ENCODE data around the gene FDXACB1.

The FDXACB1 gene

DNA sequence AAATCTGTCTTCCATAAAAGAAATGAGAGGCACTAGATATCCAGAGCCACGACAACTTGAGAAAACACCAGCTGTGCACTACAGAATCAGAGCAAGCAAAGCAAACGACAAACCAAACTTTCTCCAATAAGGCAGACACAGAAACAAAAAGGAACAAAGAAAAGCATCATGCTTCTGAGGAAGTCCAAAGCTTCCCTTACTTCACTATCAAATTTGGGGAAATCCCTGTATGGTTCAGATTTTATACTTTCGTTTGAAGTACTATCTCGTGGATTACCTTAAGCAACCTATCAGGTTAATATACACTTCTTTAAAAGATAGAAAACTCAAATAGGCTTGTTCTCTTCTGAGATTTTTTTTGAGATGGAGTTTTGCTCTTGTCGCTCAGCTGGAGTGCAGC is 35.3 kb downstream of the FDXACB1 start:
- no peaks in the 10 kb centered on the region for H3K9me3 ChIP-seq (ENCODE audit: control insufficient read depth, low read length)
- no peak overlapping the region for H3K27ac ChIP-seq (ENCODE audit: low read depth, low read length, severe bottlenecking)
- H3K36me3 ChIP-seq (ENCODE audit: control insufficient read depth, insufficient read depth, low read length), result peaks cover 25% of the 10 kb centered on the region
- H3K4me3 ChIP-seq (ENCODE audit: extremely low read depth, insufficient read depth, low read length, poor library complexity, severe bottlenecking), result no peak overlapping the region
- WGBS, 2 experiments (ENCODE audit: insufficient coverage in 2 of 2), result 73 to 100% methylated on average over 2 to 3 of the region's 5 CpGs
- H3K4me1 ChIP-seq (ENCODE audit: control insufficient read depth, insufficient read depth, low read length, poor library complexity, severe bottlenecking), result peaks cover 24% of the 10 kb centered on the region

DNA sequence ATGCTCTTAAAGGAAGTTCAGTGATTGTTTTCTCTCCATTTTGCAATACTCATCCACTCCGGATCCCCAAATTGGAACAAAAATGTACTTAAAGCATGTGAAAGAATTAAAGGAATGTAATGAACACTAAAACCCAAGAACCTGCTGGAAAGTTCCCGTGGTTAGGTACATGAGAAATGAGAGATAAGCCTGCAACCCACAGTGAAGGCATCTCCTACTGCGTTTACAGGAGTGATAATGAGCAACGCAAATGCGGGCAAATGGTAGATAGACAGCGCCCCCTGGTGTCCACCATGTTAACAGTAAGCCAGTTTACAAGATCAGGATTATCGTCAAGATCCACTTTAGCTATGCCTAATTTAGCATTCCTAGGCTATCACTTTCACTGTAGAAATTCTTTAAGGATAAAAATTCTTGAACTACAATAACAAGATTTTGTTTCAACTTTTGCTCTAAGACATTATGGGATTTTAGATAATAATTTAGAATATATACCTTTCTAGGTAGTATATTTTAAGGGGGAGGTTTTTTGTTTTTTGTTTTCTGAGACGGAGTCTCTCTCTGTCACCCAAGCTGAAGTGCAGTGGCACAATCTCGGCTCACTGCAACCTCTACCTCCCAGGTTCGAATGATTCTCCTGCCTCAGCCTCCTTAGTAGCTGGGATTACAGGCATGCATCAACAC is 37.5 kb downstream of the FDXACB1 start:
- Histone ChIP-seq H3K4me3 (ENCODE audit: extremely low read depth, insufficient read depth, low read length, poor library complexity, severe bottlenecking) (no peak overlapping the region), H3K36me3 (ENCODE audit: control insufficient read depth, insufficient read depth, low read length) (peaks cover 32% of the 10 kb centered on the region), H3K9me3 (ENCODE audit: control insufficient read depth, low read length) (no peaks in the 10 kb centered on the region), H3K27ac (ENCODE audit: low read depth, low read length, severe bottlenecking) (no peak overlapping the region), H3K4me1 (ENCODE audit: control insufficient read depth, insufficient read depth, low read length, poor library complexity, severe bottlenecking) (peaks cover 10% of the 10 kb centered on the region)
- WGBS, 2 experiments (ENCODE audit: insufficient coverage in 2 of 2), result 0 to 8% methylated on average over 4 to 6 of the region's 10 CpGs

DNA sequence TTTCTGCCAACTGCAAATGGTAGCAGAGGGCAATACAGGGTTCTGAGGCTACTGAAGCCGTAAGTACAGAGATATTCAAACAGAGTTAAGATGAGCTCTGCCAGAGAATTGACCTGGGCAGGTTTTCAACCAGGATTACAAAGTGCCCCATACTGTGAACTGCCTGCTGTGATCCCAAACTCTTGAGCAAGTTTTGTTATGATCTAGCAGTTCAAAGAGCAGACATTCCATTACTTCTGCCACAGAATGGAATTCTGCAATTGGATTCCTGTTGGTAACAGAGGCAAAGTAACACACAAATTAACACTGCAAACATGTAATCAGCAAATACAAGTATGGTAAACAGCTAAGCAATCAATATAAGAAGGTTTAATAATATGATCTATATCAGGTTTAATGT is 38.8 kb downstream of the FDXACB1 start:
- 50 to 64% methylated on average over 1 of the region's 1 CpG for WGBS, 2 experiments (ENCODE audit: insufficient coverage in 2 of 2)
- Histone ChIP-seq H3K27ac (ENCODE audit: low read depth, low read length, severe bottlenecking) (no peak overlapping the region), H3K4me1 (ENCODE audit: control insufficient read depth, insufficient read depth, low read length, poor library complexity, severe bottlenecking) (no peaks in the 10 kb centered on the region), H3K36me3 (ENCODE audit: control insufficient read depth, insufficient read depth, low read length) (peaks cover 36% of the 10 kb centered on the region), H3K4me3 (ENCODE audit: extremely low read depth, insufficient read depth, low read length, poor library complexity, severe bottlenecking) (no peak overlapping the region), H3K9me3 (ENCODE audit: control insufficient read depth, low read length) (no peaks in the 10 kb centered on the region)

DNA sequence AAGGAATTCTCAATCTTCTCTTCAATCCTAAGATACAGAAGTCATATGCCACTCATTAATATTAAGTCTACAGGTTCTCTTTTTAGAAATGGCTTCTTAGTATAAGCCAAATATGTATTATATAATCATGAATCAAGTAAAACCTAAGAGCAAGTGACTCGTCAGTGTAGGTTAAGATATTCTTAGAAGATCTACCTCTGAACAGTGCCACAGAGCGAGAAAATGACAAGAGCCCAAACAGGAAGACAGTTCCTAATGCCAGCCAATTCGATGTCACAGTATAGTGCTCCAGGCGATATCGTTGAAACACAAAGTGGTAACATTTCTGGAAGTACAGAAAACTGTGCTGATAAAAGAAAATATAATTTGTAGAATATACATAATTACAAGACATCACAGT is 40.9 kb downstream of the FDXACB1 start:
- 97 to 100% methylated on average over 3 to 4 of the region's 5 CpGs for WGBS, 2 experiments (ENCODE audit: insufficient coverage in 2 of 2)
- Histone ChIP-seq H3K27ac (ENCODE audit: low read depth, low read length, severe bottlenecking) (no peak overlapping the region), H3K4me1 (ENCODE audit: control insufficient read depth, insufficient read depth, low read length, poor library complexity, severe bottlenecking) (no peaks in the 10 kb centered on the region), H3K36me3 (ENCODE audit: control insufficient read depth, insufficient read depth, low read length) (peaks cover 36% of the 10 kb centered on the region), H3K9me3 (ENCODE audit: control insufficient read depth, low read length) (no peaks in the 10 kb centered on the region), H3K4me3 (ENCODE audit: extremely low read depth, insufficient read depth, low read length, poor library complexity, severe bottlenecking) (no peak overlapping the region)

- no peak overlapping the region for H3K27ac ChIP-seq (ENCODE audit: low read depth, low read length, severe bottlenecking)
- H3K4me3 ChIP-seq (ENCODE audit: extremely low read depth, insufficient read depth, low read length, poor library complexity, severe bottlenecking), result no peak overlapping the region
- 86 to 96% methylated on average over 1 to 4 of the region's 5 CpGs for WGBS, 2 experiments (ENCODE audit: insufficient coverage in 2 of 2)
Measured at GRCh38 chr11:111837366-111837891, 41.5 kb downstream of the FDXACB1 start.

GRCh38 chr11:111836721-111837120 is 42.2 kb downstream of the FDXACB1 start:
- H3K4me3 ChIP-seq (ENCODE audit: extremely low read depth, insufficient read depth, low read length, poor library complexity, severe bottlenecking), result no peak overlapping the region
- peaks cover 48% of the 10 kb centered on the region for H3K36me3 ChIP-seq (ENCODE audit: control insufficient read depth, insufficient read depth, low read length)
- WGBS, 2 experiments (ENCODE audit: insufficient coverage in 2 of 2), result 100% methylated on average over 1 of the region's 1 CpG; no CpG with 5 or more reads in 1 of the 2 experiments
- H3K9me3 ChIP-seq (ENCODE audit: control insufficient read depth, low read length), result no peaks in the 10 kb centered on the region
- H3K4me1 ChIP-seq (ENCODE audit: control insufficient read depth, insufficient read depth, low read length, poor library complexity, severe bottlenecking), result no peaks in the 10 kb centered on the region
- no peak overlapping the region for H3K27ac ChIP-seq (ENCODE audit: low read depth, low read length, severe bottlenecking)

More at GRCh38 chr11:111837366-111837891, 41.5 kb downstream of the FDXACB1 start:
- no peaks in the 10 kb centered on the region for H3K4me1 ChIP-seq (ENCODE audit: control insufficient read depth, insufficient read depth, low read length, poor library complexity, severe bottlenecking)
- H3K9me3 ChIP-seq (ENCODE audit: control insufficient read depth, low read length), result no peaks in the 10 kb centered on the region
- H3K36me3 ChIP-seq (ENCODE audit: control insufficient read depth, insufficient read depth, low read length), result peaks cover 42% of the 10 kb centered on the region

DNA sequence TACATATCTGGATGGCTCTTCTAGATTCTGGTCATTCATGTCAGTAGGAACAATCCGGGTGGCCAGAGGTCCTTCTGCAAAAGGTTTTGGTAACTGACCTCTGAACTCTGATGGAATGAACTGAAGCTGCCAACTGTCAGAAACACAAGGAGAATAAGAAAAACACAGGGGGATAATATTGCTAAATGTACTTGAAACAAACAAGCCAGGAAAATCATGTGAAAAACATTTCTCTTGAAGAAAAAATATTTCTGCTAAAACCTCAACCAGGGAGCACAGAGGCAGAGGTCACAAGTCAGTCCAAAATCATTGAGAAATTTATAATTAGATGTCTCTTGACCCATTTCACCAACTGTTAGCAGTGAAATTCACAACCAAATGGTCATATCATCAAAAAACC is 42.8 kb downstream of the FDXACB1 start:
- 89 to 100% methylated on average over 1 of the region's 1 CpG for WGBS, 2 experiments (ENCODE audit: insufficient coverage in 2 of 2)
- H3K4me1 ChIP-seq (ENCODE audit: control insufficient read depth, insufficient read depth, low read length, poor library complexity, severe bottlenecking), result no peaks in the 10 kb centered on the region
- H3K9me3 ChIP-seq (ENCODE audit: control insufficient read depth, low read length), result no peaks in the 10 kb centered on the region
- peaks cover 52% of the 10 kb centered on the region for H3K36me3 ChIP-seq (ENCODE audit: control insufficient read depth, insufficient read depth, low read length)
- H3K27ac ChIP-seq (ENCODE audit: low read depth, low read length, severe bottlenecking), result no peak overlapping the region
- H3K4me3 ChIP-seq (ENCODE audit: extremely low read depth, insufficient read depth, low read length, poor library complexity, severe bottlenecking), result no peak overlapping the region

- Histone ChIP-seq H3K4me1 (ENCODE audit: control insufficient read depth, insufficient read depth, low read length, poor library complexity, severe bottlenecking) (no peaks in the 10 kb centered on the region), H3K27ac (ENCODE audit: low read depth, low read length, severe bottlenecking) (no peak overlapping the region), H3K9me3 (ENCODE audit: control insufficient read depth, low read length) (no peaks in the 10 kb centered on the region), H3K4me3 (ENCODE audit: extremely low read depth, insufficient read depth, low read length, poor library complexity, severe bottlenecking) (no peak overlapping the region), H3K36me3 (ENCODE audit: control insufficient read depth, insufficient read depth, low read length) (peaks cover 52% of the 10 kb centered on the region)
- WGBS, 2 experiments (ENCODE audit: insufficient coverage in 2 of 2), result 88 to 100% methylated on average over 5 to 7 of the region's 7 CpGs
Measured at GRCh38 chr11:111835665-111836064, 43.3 kb downstream of the FDXACB1 start.

GRCh38 chr11:111834432-111835163 is 44.4 kb downstream of the FDXACB1 start:
- no peaks in the 10 kb centered on the region for H3K4me1 ChIP-seq (ENCODE audit: control insufficient read depth, insufficient read depth, low read length, poor library complexity, severe bottlenecking)
- peaks cover 52% of the 10 kb centered on the region for H3K36me3 ChIP-seq (ENCODE audit: control insufficient read depth, insufficient read depth, low read length)
- no peak overlapping the region for H3K4me3 ChIP-seq (ENCODE audit: extremely low read depth, insufficient read depth, low read length, poor library complexity, severe bottlenecking)
- H3K9me3 ChIP-seq (ENCODE audit: control insufficient read depth, low read length), result no peaks in the 10 kb centered on the region
- WGBS, 2 experiments (ENCODE audit: insufficient coverage in 2 of 2), result 87 to 93% methylated on average over 2 to 3 of the region's 3 CpGs
- no peak overlapping the region for H3K27ac ChIP-seq (ENCODE audit: low read depth, low read length, severe bottlenecking)

DNA sequence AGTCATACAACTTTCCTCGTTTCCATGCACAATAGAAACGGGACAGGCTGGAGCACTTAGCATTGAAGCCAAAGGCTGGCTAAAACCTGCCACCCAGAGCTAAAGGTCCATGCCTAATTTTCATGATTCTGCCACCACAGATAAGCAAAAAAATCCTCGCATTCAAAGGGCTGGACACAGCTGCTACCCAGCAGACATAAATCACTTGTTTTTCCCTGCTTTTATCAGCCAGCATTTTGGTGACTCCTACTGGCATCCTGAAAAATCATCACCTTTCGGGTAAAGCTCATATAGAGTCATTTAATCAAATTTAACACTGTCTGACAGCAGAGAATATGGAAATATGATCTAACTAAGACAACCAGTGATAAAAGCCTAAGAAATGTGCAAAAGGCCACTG is 45.4 kb downstream of the FDXACB1 start:
- Histone ChIP-seq H3K4me3 (ENCODE audit: extremely low read depth, insufficient read depth, low read length, poor library complexity, severe bottlenecking) (no peak overlapping the region), H3K36me3 (ENCODE audit: control insufficient read depth, insufficient read depth, low read length) (peaks cover 52% of the 10 kb centered on the region), H3K9me3 (ENCODE audit: control insufficient read depth, low read length) (no peaks in the 10 kb centered on the region), H3K27ac (ENCODE audit: low read depth, low read length, severe bottlenecking) (no peak overlapping the region), H3K4me1 (ENCODE audit: control insufficient read depth, insufficient read depth, low read length, poor library complexity, severe bottlenecking) (no peaks in the 10 kb centered on the region)
- WGBS, 2 experiments (ENCODE audit: insufficient coverage in 2 of 2), result 100% methylated on average over 2 to 3 of the region's 4 CpGs

Data from mesodermal cell (in vitro differentiated cells).